ENCODE data around the gene HRH1.

Gene HRH1

DNA sequence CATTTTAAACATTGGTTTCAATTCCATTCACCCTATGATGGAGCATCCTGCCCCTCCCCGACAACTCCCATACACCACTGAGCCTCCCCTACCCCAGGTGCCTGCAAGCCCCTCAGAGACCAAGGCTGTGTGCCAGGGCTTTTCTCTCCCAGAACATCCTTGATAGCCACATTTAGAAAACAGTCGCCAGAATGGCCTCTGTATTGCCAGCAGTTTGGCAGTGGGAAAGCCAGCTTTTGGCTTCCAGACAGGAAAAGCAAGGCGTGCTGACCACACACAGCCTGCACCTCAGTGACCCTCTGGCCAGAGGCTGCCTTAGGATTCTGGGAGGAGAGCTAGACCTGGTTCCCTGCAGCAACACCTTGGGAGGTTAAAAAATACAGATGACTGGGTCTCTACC, 18.2 kb upstream of the HRH1 start:
- peaks cover 9% of the 10 kb centered on the region for H3K4me1 Mint-ChIP-seq
- ATAC-seq: no peak
- DNase-seq: no peak
- no peak overlapping the region for H3K27ac Mint-ChIP-seq
- peaks cover 0 to 6% of the 10 kb centered on the region in 2 donors for H3K9me3 Mint-ChIP-seq
- peaks cover 22% of the 10 kb centered on the region for H3K27me3 Mint-ChIP-seq
- no peak overlapping the region for H3K4me3 Mint-ChIP-seq

DNA sequence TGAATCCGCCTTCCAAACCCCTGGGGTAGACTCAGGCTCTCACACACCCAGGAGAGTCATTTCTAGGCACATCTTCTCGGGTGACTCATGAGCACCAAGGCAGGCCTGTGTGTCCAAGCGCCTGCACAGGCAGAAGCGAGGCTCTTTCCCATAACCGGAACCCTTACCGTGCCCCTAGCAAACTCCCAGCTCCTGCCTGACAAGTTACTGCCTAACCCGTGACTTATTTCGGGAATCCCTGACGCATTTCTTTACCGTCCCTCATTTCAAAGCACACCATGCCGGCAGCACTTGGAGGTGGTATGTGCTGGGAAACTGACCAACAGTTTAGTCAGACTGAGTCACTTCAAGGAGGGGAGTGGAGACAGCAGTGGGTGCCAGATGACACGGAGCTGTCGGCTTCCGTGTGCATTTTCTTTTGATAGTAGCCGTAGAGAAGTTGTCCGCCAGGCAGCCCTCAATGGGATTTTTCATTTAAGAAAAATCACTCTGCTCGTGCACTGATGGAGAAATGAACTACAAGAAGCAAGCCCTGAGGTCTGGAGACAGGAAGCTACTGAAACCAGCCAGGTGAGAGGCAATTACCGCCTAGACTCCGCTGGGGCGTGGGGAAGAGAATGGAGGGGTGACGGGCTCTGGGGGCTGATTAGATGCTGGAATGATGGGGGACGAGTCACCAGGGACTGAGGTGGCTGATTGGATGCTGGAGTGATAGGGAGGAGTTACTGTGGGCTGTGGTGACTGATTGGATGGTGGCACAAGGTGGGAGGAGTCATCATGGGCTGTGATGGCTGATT, 17.3 kb upstream of the HRH1 start:
- H3K27ac Mint-ChIP-seq: no peak overlapping the region
- H3K27me3 Mint-ChIP-seq: peaks cover 24% of the 10 kb centered on the region
- no peak for ATAC-seq
- no peak for DNase-seq
- peaks cover 0 to 6% of the 10 kb centered on the region in 2 donors for H3K9me3 Mint-ChIP-seq
- peaks cover 9% of the 10 kb centered on the region for H3K4me1 Mint-ChIP-seq
- no peak overlapping the region for H3K4me3 Mint-ChIP-seq

DNA sequence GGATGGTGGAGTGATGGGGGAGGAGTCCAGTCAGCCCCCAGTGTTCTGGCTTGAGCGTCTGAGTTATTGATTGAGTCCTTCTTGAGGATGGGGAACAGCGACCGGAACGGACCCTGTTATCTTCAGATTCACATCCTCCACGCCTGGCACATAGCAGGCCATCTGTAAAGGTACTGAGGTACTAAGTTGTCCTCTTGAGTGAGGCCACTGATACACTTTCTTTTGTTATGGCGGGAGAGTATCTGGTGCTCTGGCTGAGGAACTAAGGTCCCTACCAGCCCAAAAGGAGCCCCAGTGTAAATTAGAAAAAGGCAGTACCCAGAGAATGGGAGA, 16.7 kb upstream of the HRH1 start:
- Mint-ChIP-seq H3K27ac (no peak overlapping the region), H3K4me3 (no peak overlapping the region), H3K9me3 (peaks cover 0 to 6% of the 10 kb centered on the region in 2 donors), H3K4me1 (peaks cover 9% of the 10 kb centered on the region), H3K27me3 (peaks cover 30% of the 10 kb centered on the region)
- DNase-seq (no peak), ATAC-seq (no peak)

DNA sequence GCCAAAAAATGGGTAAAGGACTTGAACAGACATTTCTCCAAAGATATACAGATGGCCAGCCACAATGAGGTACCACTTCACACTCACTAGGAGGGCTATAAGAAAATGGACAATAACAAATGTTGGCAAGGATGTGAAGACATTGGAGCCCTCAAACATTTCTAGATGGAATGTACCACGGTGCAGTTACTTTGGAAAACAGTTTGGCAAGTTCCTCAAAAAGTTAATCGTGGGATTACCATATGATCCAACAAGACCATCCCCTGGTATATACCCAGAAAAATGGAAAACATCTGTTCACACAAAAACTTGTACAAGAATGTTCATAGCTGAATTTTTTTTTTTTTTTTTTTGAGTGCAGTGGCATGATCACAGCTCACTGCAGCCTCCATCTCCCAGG, 15.9 kb upstream of the HRH1 start:
- Mint-ChIP-seq H3K9me3 (peaks cover 0 to 6% of the 10 kb centered on the region in 2 donors), H3K4me1 (peaks cover 9% of the 10 kb centered on the region), H3K27ac (no peak overlapping the region), H3K27me3 (peaks cover 31% of the 10 kb centered on the region), H3K4me3 (no peak overlapping the region)
- ATAC-seq (no peak), DNase-seq (no peak)

DNA sequence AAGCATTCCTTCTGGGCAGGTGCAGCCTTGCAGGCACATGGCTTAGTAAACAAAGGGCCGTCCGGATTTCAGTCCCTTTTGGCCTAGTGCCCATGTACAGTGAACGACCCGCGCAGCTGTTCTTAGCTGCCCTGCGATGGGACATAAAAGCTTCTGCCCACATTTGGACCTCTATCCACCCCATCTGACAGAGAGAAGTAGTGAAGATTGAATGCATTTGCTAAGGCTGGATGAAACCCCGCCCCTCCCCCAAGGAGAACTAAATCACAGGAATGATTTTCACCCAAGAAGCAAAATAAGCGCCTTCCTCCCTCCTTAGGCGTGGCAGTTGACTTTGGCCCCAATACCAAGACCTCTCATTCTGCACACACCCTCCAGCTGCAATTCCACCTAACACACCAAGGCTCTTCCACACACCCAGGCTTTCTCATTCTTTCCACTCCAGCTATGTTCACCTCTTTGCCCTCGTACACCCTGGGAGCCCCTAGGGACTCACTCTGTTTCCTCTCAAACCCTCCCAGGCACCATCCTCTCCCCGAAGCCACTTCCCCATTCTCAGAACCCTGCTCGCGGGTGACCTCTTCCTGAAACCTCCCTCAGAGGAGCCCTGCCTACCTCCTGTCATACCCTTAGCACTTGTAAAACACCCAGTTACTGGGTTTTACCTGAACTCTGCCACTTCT, 14.1 kb upstream of the HRH1 start:
- H3K4me3 Mint-ChIP-seq: peak overlapping the region in 1 of 2 donors; percentile 2
- peaks cover 41% of the 10 kb centered on the region for H3K27me3 Mint-ChIP-seq
- DNase-seq (peak; percentile 17 to 46), ATAC-seq (peak; percentile 94)
- H3K9me3 Mint-ChIP-seq: peaks cover 0 to 6% of the 10 kb centered on the region in 2 donors
- no peak overlapping the region for H3K27ac Mint-ChIP-seq
- peaks cover 9% of the 10 kb centered on the region for H3K4me1 Mint-ChIP-seq

DNA sequence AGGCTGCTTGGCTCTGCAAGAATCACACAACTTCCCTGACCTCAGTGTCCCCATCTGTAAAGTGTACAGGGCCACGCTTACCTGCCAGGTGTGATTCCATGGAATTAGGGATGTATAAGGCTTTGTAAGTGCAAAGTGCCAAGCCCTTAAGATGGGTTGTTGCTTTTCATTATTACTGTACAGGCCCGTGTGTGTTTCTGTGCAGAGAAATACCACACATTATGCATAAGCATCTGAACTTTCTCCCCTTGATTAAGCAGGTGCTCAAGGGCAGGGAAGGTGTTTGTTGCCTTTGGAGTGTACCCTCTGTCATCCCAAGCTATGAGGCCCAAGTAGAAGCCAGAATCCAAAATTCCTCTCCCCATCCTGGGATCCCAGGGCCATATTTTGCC, 13.6 kb upstream of the HRH1 start:
- peak overlapping the region in 1 of 2 donors; percentile 2 for H3K4me3 Mint-ChIP-seq
- peaks cover 0 to 6% of the 10 kb centered on the region in 2 donors for H3K9me3 Mint-ChIP-seq

DNA sequence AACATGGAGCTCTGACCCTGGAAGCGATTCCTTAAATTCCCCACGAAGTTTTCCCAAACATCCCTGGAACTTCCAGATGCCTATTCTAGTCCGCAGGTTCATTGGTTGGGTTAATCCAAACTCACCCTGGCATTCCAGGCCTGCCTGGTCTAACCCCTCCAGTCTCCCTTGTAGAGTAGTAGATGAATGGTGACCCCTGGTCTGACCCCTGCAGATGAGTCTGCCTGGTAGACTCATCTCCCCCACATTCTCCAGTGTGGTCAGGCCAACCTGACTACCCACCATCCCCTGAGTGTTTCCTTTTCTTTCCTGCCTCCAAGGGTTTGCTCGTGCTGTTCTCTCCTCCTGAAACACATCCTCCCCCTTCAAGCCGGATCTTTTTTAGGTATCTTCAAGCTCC, 10.8 kb upstream of the HRH1 start:
- Mint-ChIP-seq H3K4me3 (no peak overlapping the region), H3K4me1 (peaks cover 9% of the 10 kb centered on the region), H3K27me3 (peaks cover 57% of the 10 kb centered on the region), H3K9me3 (no peaks in the 10 kb centered on the region), H3K27ac (no peak overlapping the region)
- DNase-seq: no peak
- no peak for ATAC-seq

More for the DNA sequence above, 13.6 kb upstream of the HRH1 start:
- Mint-ChIP-seq H3K27ac (no peak overlapping the region), H3K27me3 (peaks cover 45% of the 10 kb centered on the region), H3K4me1 (peaks cover 9% of the 10 kb centered on the region)
- ATAC-seq: peak; percentile 76
- DNase-seq: no peak

DNA sequence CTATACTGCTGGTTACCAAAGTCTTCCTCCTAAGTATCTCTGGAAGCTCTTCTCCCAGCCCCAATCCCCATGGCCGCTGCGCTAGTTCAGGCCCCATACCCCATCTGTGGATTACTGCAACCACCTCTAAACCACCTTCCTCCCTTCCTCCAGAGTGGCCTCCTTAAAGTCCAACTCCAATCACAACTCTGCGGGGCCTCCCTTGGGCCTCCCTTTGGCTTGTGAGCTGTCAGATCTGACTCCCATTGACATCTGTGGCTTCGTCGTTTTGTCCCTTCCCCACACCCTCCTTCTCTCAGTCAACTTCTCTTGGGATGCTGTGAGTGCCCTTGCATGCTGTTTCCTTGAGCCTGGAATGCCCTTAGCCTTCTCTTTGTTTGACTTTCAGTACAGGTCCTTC, 9.3 kb upstream of the HRH1 start:
- Mint-ChIP-seq H3K27ac (no peak overlapping the region), H3K27me3 (peaks cover 64% of the 10 kb centered on the region)

DNA sequence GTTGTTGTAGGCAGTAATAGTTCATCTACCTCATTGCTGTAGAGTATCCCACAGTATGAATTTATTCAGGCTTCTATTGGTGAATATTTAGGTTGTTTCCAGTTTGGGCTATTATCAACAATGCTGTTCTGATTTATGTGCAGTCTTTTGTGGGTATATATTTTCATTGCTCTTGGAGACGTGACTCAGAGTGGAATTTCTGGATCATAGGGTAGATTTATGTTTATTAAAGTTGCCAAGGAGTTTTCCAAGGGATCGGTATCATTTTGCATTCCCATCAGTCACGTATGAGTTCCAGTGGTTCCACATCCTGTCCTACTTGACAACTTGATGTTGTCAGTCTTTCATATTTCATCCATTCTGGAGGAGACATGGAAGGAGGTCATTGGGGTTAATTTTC, 8.4 kb upstream of the HRH1 start:
- Mint-ChIP-seq H3K27ac (no peak overlapping the region), H3K9me3 (no peaks in the 10 kb centered on the region), H3K4me3 (no peak overlapping the region), H3K27me3 (peaks cover 65% of the 10 kb centered on the region), H3K4me1 (no peaks in the 10 kb centered on the region)
- DNase-seq (no peak), ATAC-seq (no peak)

More for the DNA sequence above, 9.3 kb upstream of the HRH1 start:
- Mint-ChIP-seq H3K4me1 (peaks cover 8% of the 10 kb centered on the region), H3K4me3 (no peak overlapping the region), H3K9me3 (no peaks in the 10 kb centered on the region)
- DNase-seq (no peak), ATAC-seq (no peak)

DNA sequence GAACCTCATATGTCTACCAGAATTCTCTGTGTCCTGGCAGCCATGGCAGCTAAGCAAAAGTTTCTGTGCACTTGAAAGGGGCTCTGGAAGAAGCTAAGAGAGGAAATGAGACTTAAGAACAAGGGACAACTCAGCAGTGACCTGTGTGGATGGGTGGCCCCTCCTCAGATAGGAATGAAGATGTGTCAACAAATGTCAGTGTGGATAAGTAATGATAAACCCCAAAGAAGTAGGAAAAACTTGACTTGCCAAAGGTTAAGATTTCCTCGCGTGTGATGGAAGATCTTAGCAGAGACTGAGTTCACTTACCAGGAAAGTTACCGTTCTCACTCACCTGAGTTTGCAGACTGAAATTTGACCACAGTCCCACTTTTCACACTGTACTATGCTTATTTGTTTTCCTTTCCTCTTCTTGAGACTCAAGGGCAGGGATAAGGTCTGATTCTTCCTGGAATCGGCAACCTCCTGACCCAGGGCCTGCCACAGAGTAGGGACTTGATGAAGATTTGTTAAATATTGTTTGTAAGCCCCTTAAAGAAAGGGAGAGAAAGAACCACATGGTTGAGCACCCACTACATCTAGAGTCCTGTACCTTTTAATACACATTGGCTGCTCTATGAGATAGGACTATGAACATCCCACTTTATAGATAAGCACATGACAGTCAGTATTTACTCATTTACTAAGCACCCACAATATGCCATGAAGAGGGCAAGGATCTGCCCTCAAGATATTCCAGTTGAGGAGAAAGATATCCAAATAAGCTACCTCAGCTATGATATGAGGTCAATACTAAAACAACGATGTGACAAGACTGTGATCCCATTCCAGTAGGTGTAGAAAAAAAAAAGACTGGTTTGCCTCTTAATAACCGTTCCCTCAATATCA, 7.3 kb upstream of the HRH1 start:
- peaks cover 74% of the 10 kb centered on the region for H3K27me3 Mint-ChIP-seq
- no peak for ATAC-seq
- H3K27ac Mint-ChIP-seq: no peak overlapping the region
- DNase-seq: no peak
- no peaks in the 10 kb centered on the region for H3K4me1 Mint-ChIP-seq
- H3K4me3 Mint-ChIP-seq: no peak overlapping the region
- H3K9me3 Mint-ChIP-seq: no peaks in the 10 kb centered on the region

DNA sequence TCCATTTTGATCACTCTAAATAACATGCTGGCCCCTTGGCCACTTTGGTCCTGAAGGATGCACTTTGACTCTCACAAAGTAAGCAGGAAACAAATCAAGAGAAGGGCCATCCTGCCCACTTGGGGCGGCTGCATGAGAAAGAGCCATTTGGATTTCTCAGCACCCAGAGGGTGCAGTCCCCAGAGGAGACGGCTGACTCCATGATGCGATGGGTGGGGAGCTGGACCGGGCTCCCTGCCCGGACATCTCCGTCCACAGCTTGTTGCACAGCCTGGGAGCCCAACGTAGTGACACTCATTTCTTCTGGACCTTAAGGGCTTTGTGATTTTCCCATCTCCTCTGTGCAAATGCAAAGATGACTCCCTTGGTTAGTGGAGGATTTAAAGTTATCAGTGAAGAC, 4.0 kb upstream of the HRH1 start:
- Mint-ChIP-seq H3K9me3 (no peaks in the 10 kb centered on the region), H3K27me3 (peaks cover 88% of the 10 kb centered on the region), H3K27ac (no peak overlapping the region), H3K4me1 (peaks cover 14% of the 10 kb centered on the region), H3K4me3 (no peak overlapping the region)
- no peak for ATAC-seq
- DNase-seq: no peak

DNA sequence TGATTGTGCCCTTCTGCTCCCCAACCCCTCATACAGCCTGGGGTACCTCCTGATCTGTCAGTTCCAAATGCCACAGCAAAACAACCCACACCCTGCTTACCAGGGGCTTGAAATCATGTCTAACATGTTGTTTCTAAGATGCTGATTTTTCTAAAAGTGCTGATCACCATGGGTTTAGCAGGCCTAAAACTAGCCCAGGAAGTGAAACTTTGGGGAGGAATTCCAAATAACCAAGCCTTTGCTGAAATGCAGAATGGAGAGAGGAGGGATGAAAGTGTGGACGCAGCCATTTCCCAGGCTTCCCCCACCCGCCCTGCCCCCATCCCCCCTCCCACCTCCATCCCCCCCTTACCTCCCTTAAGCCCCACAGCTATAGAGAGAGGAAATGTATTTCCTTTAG, 2.0 kb upstream of the HRH1 start:
- H3K27ac Mint-ChIP-seq: no peak overlapping the region
- no peak for ATAC-seq
- no peaks in the 10 kb centered on the region for H3K9me3 Mint-ChIP-seq
- no peak for DNase-seq
- peaks cover 19% of the 10 kb centered on the region for H3K4me1 Mint-ChIP-seq
- H3K27me3 Mint-ChIP-seq: peaks cover 95% of the 10 kb centered on the region
- no peak overlapping the region for H3K4me3 Mint-ChIP-seq

DNA sequence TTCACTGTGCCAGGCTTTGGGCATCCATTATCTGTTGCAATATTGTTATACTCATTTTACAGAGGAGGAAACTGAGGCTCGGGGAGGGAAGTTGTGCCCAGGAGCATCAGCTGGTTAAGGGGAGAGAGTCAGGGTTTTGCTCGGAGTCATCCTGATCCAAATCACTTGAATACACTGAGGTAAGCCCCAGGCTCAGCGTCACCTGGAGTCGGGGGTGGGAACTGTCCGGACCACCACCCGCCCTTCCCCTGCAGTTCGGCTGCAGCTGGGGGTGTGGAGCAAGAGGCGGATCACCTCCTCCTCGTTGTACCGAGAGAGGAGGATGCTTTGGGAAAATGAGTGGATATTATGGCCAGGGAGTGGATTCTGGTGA, 646 bp downstream of the HRH1 start:
- H3K27ac Mint-ChIP-seq: no peak overlapping the region
- H3K27me3 Mint-ChIP-seq: peaks cover 82% of the 10 kb centered on the region
- ATAC-seq (no peak), DNase-seq (no peak)
- H3K4me3 Mint-ChIP-seq: peak overlapping the region; percentile 56 to 74
- H3K9me3 Mint-ChIP-seq: no peaks in the 10 kb centered on the region
- peaks cover 19% of the 10 kb centered on the region for H3K4me1 Mint-ChIP-seq

DNA sequence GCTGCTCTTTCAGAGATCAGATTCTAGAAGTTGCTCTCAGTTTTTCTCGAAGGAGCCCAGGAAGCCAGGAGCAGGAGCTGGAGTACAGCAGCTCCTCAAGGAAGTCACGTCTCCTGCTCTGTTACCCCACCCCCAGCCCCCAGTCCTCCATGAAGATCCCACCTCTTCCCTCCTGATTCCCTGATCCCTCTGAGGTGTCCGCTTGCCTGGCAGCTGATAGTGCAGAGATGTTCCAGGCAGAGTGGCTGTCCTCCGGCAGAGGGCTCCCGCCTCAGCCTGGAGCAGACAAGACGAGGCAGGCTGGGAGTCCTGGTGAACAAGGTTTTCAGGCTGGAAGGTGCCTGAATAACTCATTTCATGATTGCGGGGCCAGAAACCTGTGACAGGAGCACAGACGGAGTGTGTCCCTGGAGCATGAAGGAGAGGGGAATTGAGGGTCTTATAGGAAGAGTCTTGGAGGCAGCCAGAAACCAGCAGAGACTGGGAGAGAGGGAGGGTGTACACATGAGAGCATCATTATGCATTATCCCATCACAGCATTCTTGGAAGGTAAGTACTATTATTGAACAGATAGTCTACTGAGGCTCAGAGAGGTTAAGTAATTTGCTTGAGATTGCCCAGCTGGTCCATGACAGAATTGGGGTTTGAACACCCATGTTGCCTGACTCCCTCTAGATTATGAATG, 1.2 kb downstream of the HRH1 start:
- peak; percentile 61 for ATAC-seq
- peaks cover 19% of the 10 kb centered on the region for H3K4me1 Mint-ChIP-seq
- peak overlapping the region; percentile 56 to 74 for H3K4me3 Mint-ChIP-seq
- peak in 1 of 2 donors; percentile 21 for DNase-seq
- H3K27ac Mint-ChIP-seq: no peak overlapping the region
- H3K9me3 Mint-ChIP-seq: no peaks in the 10 kb centered on the region
- peaks cover 81% of the 10 kb centered on the region for H3K27me3 Mint-ChIP-seq

DNA sequence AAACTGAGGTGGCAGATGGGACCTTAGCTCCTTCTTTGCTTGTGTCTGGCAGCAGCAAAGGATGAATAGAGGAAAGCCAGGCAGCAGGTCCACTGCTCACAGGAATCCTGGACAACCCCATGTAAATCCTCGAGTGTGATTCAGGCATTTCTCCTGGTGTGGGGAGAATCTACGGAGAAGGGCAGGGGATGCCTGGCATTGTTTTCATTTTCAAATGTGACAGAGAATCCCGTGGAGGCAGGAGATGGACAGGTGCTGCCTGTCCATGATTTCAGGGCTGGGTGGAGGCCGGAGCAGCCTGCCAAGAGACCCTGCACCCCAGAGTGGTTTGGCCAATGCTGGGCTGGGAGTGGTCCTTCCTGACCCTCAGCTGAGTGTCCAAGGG, 1.7 kb downstream of the HRH1 start:
- H3K4me3 Mint-ChIP-seq: no peak overlapping the region
- ATAC-seq: no peak

More for the DNA sequence above, 1.7 kb downstream of the HRH1 start:
- H3K4me1 Mint-ChIP-seq: peaks cover 19% of the 10 kb centered on the region
- H3K9me3 Mint-ChIP-seq: no peaks in the 10 kb centered on the region
- H3K27me3 Mint-ChIP-seq: peaks cover 81% of the 10 kb centered on the region
- no peak for DNase-seq
- H3K27ac Mint-ChIP-seq: no peak overlapping the region

All from stimulated activated naive CD8-positive, alpha-beta T cell treated with anti-CD3 and anti-CD28 coated beads, Interleukin-15, amount 100 ng/mL, for 72 hours (primary cell).